IMR-90 (cell line): ENCODE results near the gene MICB. TPM values are rescaled to one million over a fixed set of nuclear protein-coding genes. Genes with fewer than 3 reads are reported as not detected.
A peak's percentile ranks its signal among the peaks of the same experiment; 100 is the strongest.

Experiments used
- ATAC-seq: fragments of 200-7000 bp; cut with Tn5 transposase; 2 replicates; pipeline ENCODE4 v1.9.1; 2020; ENCODE audit warnings: low read depth, mild to moderate bottlenecking, moderate library complexity
- BruUV-seq: library from RNA; stranded (reverse); fragments of 400-500 nt; replicated peaks from 2 replicates; lab custom pipeline; 2021; lab: Mats Ljungman, UMichigan
- CTCF ChIA-PET: fragments of 300-600 bp; formaldehyde crosslinking; extraction: SDS; loops from one replicate; lab custom pipeline; 2021; ENCODE audit warnings: antibody characterized with exemption; lab: Yijun Ruan, JAX
- POLR2A ChIA-PET: fragments of 300-600 bp; sonication (Branson Sonifier 250); formaldehyde crosslinking; loops from one replicate; lab custom pipeline; 2022; ENCODE audit warnings: antibody characterized with exemption; ENCODE audit not compliant: unreplicated experiment; lab: Charles Lee
- DNase-seq: peaks from one replicate; pipeline ENCODE4 v3.0.0; 2013
- H2AFZ ChIP-seq: replicated peaks from 2 replicates; pipeline ENCODE3; 2013; ENCODE audit warnings: low read length, mild to moderate bottlenecking; ENCODE audit not compliant: poor library complexity
- H2AK5ac ChIP-seq: 2 replicates; pipeline ENCODE4 v1.6.1; 2013; ENCODE audit warnings: low read depth, low read length, inconsistent platforms
- H2AK9ac ChIP-seq: replicated peaks from 2 replicates; pipeline ENCODE3; 2013; ENCODE audit warnings: mild to moderate bottlenecking, low read depth, low read length, moderate library complexity; ENCODE audit not compliant: poor library complexity
- H2BK120ac ChIP-seq: 2 replicates; pipeline ENCODE4 v1.6.1; 2013; ENCODE audit warnings: low read depth, low read length, inconsistent platforms
- H2BK15ac ChIP-seq: 3 replicates; pipeline ENCODE4 v1.6.1; 2013; ENCODE audit warnings: low read depth, low read length, inconsistent platforms
- H2BK20ac ChIP-seq: 2 replicates; pipeline ENCODE4 v1.6.1; 2013; ENCODE audit warnings: low read depth, mild to moderate bottlenecking, inconsistent platforms, low read length, moderate library complexity
- H2BK5ac ChIP-seq: 2 replicates; pipeline ENCODE4 v1.6.1; 2013; ENCODE audit warnings: mild to moderate bottlenecking, low read depth, low read length, inconsistent platforms; ENCODE audit not compliant: poor library complexity, severe bottlenecking
- H3K14ac ChIP-seq: replicated peaks from 2 replicates; pipeline ENCODE4 v1.6.1; 2013; ENCODE audit warnings: low read depth, low read length, inconsistent platforms
- H3K18ac ChIP-seq: 2 replicates; pipeline ENCODE4 v1.6.1; 2013; ENCODE audit warnings: low read depth, low read length, control low read depth
- H3K23ac ChIP-seq: 2 replicates; pipeline ENCODE4 v1.6.1; 2013; ENCODE audit warnings: low read depth, low read length, inconsistent platforms
- H3K27ac ChIP-seq: 2 replicates; pipeline ENCODE4 v1.5.1; 2013; ENCODE audit warnings: mild to moderate bottlenecking, control low read depth, low read length; ENCODE audit not compliant: insufficient read depth
- H3K27me3 ChIP-seq: 2 replicates; pipeline ENCODE4 v1.6.1; 2013; ENCODE audit warnings: low read length; ENCODE audit not compliant: control insufficient read depth, insufficient read depth
- H3K36me3 ChIP-seq: 2 replicates; pipeline ENCODE4 v1.6.1; 2013; ENCODE audit warnings: low read length, mixed read lengths; ENCODE audit not compliant: control insufficient read depth, insufficient read depth
- H3K4ac ChIP-seq: 2 replicates; pipeline ENCODE4 v1.6.1; 2013; ENCODE audit warnings: low read depth, low read length, inconsistent platforms
- H3K4me1 ChIP-seq: 2 replicates; pipeline ENCODE4 v1.6.1; 2013; ENCODE audit warnings: low read length, mixed read lengths; ENCODE audit not compliant: control insufficient read depth, insufficient read depth
- H3K4me2 ChIP-seq: 2 replicates; pipeline ENCODE4 v1.6.1; 2013; ENCODE audit warnings: low read depth, mild to moderate bottlenecking, control low read depth, low read length, moderate library complexity
- H3K4me3 ChIP-seq: 2 replicates; pipeline ENCODE4 v1.5.1; 2013; ENCODE audit warnings: low read depth, mild to moderate bottlenecking, control low read depth, low read length, moderate library complexity; ENCODE audit not compliant: insufficient read depth
- H3K56ac ChIP-seq: 2 replicates; pipeline ENCODE4 v1.6.1; 2013; ENCODE audit warnings: low read length, inconsistent platforms; ENCODE audit not compliant: insufficient read depth; ENCODE audit errors: extremely low read depth
- H3K79me1 ChIP-seq, 2 experiments: 2 replicates each; pipeline ENCODE4 v1.6.1; 2013; ENCODE audit warnings: low read length in 2 of 2, inconsistent platforms in 1 of 2, low read depth in 1 of 2
- H3K9ac ChIP-seq: 2 replicates; pipeline ENCODE4 v1.6.1; 2013; ENCODE audit warnings: low read depth, low read length, control low read depth
- H3K9me1 ChIP-seq: 2 replicates; pipeline ENCODE4 v1.6.1; 2013; ENCODE audit warnings: low read length, inconsistent platforms; ENCODE audit not compliant: insufficient read depth
- H3K9me3 ChIP-seq: 2 replicates; pipeline ENCODE4 v1.6.1; 2013; ENCODE audit warnings: low read length; ENCODE audit not compliant: control insufficient read depth, insufficient read depth
- H4K20me1 ChIP-seq: 2 replicates; pipeline ENCODE4 v1.6.1; 2013; ENCODE audit warnings: low read length, inconsistent platforms; ENCODE audit not compliant: insufficient read depth
- H4K5ac ChIP-seq: 2 replicates; pipeline ENCODE4 v1.6.1; 2013; ENCODE audit warnings: mild to moderate bottlenecking, low read depth, low read length, control low read depth
- H4K8ac ChIP-seq, 2 experiments: 2 replicates each; pipeline ENCODE4 v1.6.1; 2013; ENCODE audit warnings: low read depth in 2 of 2, low read length in 2 of 2, control low read depth in 1 of 2, inconsistent platforms in 1 of 2
- H4K91ac ChIP-seq: 2 replicates; pipeline ENCODE4 v1.6.1; 2013; ENCODE audit warnings: low read depth, low read length, inconsistent platforms; ENCODE audit not compliant: insufficient read depth
- CHD1 ChIP-seq: IDR thresholded peaks from 2 replicates; pipeline ENCODE4 v1.6.1; 2012; ENCODE audit warnings: low read depth, low read length, improper control_type of control experiment
- NFE2L2 ChIP-seq: fragments of 150-350 bp; IDR thresholded peaks from 2 replicates; pipeline ENCODE4 v1.6.1; 2016; ENCODE audit warnings: low read depth, mild to moderate bottlenecking, low read length
- dilution Hi-C: fragments of 300-500 bp; cut with HindIII; formaldehyde crosslinking; loops from one replicate; pipeline ENCODE4 v1.14.3; 2018; ENCODE audit warnings: low sequenced_read_pairs; ENCODE audit not compliant: unreplicated experiment
- in situ Hi-C: fragments of 300-500 bp; cut with MboI; formaldehyde crosslinking; loops from 3 replicates; pipeline ENCODE4 v1.14.3; 2019; ENCODE audit warnings: low sequenced_read_pairs, inconsistent platforms, mixed read lengths
- intact Hi-C: fragments of 100-400 bp; cut with micrococcal nuclease; formaldehyde crosslinking; loops from 2 replicates; pipeline ENCODE4 v1.10.0; 2022
- microRNA-seq, 2 experiments: library from miRNA; stranded (forward) in 1 of 2; unstranded in 1 of 2; fragments of 10-50 nt in 1 of 2; fragments of <30 nt in 1 of 2; gene quantifications in 1 of 2; microRNA quantifications in 1 of 2; one replicate each; pipeline versions ENCODE3 to v1.1.0; 2013 to 2020; ENCODE audit not compliant: insufficient read depth in 1 of 2, insufficient read length in 1 of 2, unreplicated experiment in 1 of 2
- polyA plus RNA-seq, 3 experiments: library from polyadenylated mRNA; depleted of rRNA; stranded (reverse); fragments of >200 nt; gene quantifications; 2 replicates each; pipeline ENCODE4 v1.2.3, GENCODE V29; 2012; ENCODE audit warnings: low replicate concordance in 1 of 3
- small RNA-seq, 5 experiments: library from RNA; depleted of rRNA; stranded (forward); fragments of <200 nt; gene quantifications; one replicate each; pipeline ENCODE3, GENCODE V24; 2012
- total RNA-seq: library from RNA; depleted of rRNA; stranded (reverse); fragments of >200 nt; gene quantifications from 2 replicates; pipeline ENCODE4 v1.2.3, GENCODE V29; 2012; rRNA removed

MICB gene
- total and polyA plus RNA-seq, 2 of the 4 experiments (the other 2 are of a cell fraction) = 9.6 to 11.1 TPM

DNA sequence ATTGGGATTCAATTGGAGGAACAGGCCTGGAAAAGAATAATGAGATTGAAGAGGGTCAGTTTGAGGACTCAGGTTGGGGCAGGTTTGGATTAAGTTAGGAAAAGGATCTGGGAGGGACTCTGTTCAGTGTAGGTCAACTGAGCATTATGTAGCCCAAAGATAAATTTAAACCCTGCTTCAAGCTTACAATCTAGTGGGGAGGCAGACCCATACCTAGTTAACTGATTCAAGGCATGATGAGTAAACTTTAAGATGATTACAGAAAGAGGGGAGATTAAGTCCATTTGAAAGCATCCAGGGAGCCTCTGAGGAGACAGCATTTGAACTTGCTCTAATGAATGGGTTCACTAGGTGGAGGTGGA, 62.7 kb downstream of the MICB start:
- BruUV-seq = no TSS peak
- peak overlapping the region; percentile 8; the same call in 1 of the 2 replicates for H3K14ac ChIP-seq
- peak overlapping the region; percentile 43; the same call in 1 of the 2 replicates for H2BK20ac ChIP-seq
- H3K9ac ChIP-seq = no peak overlapping the region
- H2BK5ac ChIP-seq = peak overlapping the region; percentile 46
- peak overlapping the region; percentile 29; the same call in 1 of the 2 replicates for H2AK5ac ChIP-seq
- H4K5ac ChIP-seq = no peak overlapping the region
- dilution Hi-C loops = no loop called here
- H2AFZ ChIP-seq = no peak overlapping the region
- ChIA-PET CTCF (interaction anchor here (0.6 to 0.7 kb wide), 3 partner anchors 13 to 38 kb away, joined by 3 to 6 read pairs (median 4); partner anchors contain the start of gene NFKBIL1), POLR2A (no interaction called here)
- peak overlapping the region; percentile 27; the same call in 1 of the 2 replicates for H3K4me2 ChIP-seq
- no peaks in the 10 kb centered on the region for H4K20me1 ChIP-seq
- TF ChIP-seq NFE2L2 = no peak
- no peak for TF ChIP-seq CHD1
- H2BK120ac ChIP-seq = peak overlapping the region; percentile 39; the same call in 1 of the 2 replicates
- H3K23ac ChIP-seq = 0 out of 2 replicates have a peak overlapping the region, but pooled peaks have one; percentile 1
- H3K36me3 ChIP-seq = peaks cover 27% of the 10 kb centered on the region
- intact Hi-C loops = loop anchor here (2.0 kb wide), 1 partner anchor 54 kb away; the partner anchor contains the start of gene AIF1
- H2BK15ac ChIP-seq = no peak overlapping the region
- no peaks in the 10 kb centered on the region for H3K27me3 ChIP-seq
- H4K8ac ChIP-seq = peak overlapping the region in 1 of 2 experiments; percentile 57; a peak in 1 of 4 replicates
- H3K79me1 ChIP-seq = peaks cover 9 to 20% of the 10 kb centered on the region in 2 experiments; a peak in 3 of 4 replicates
- no peak overlapping the region for H4K91ac ChIP-seq
- no peak for DNase-seq
- no peak overlapping the region for H3K4me3 ChIP-seq
- H3K4ac ChIP-seq = peak overlapping the region; percentile 2
- peaks cover 19% of the 10 kb centered on the region; the same call in 1 of the 2 replicates for H3K9me1 ChIP-seq
- H3K56ac ChIP-seq = no peak overlapping the region
- peak overlapping the region; percentile 80 for H2AK9ac ChIP-seq
- ATAC-seq = no peak
- peaks cover 18% of the 10 kb centered on the region for H3K4me1 ChIP-seq
- H3K18ac ChIP-seq = no peak overlapping the region; the same call in 1 of the 2 replicates
- H3K27ac ChIP-seq = no peak overlapping the region
- H3K9me3 ChIP-seq = no peaks in the 10 kb centered on the region
- in situ Hi-C loops = no loop called here

Small RNA genes within 50 kb of the gene (microRNA-seq; reads per million reads assigned to microRNA genes)
- gene AL663061.1 (ENCODE audit: insufficient read depth, insufficient read length) = not detected
- not detected for gene RF00019 (ENCODE audit: insufficient read depth, insufficient read length)
- 75.4 reads per million, percentile 79 among the genes with 10 or more reads in this experiment for gene SNORD117 (ENCODE audit: insufficient read depth, insufficient read length)
- gene SNORD84 (ENCODE audit: insufficient read depth, insufficient read length) = not detected

Small RNA genes within 50 kb of the gene (small RNA-seq; reads per million reads assigned to genes)
- 0 reads per million in 5 experiments for gene AL663061.1
- gene RF00019 = 0 reads per million in 5 experiments
- gene SNORD117 = 3.0 to 124 (median 29.1) reads per million in 5 experiments
- gene SNORD84 = 0 reads per million in 5 experiments

Other genes with a start within 250 kb of the MICB start
- 8.8 and 10.6 TPM in 2 replicates for gene HLA-C, start 226.1 kb upstream of the MICB start, total RNA-seq
- gene HLA-C, start 226.1 kb upstream of the MICB start, polyA plus RNA-seq (2012; rRNA removed) = 87.3 and 104 TPM in 2 replicates
- 41.7 and 44.1 TPM in 2 replicates for gene HLA-B, start 141.0 kb upstream of the MICB start, total RNA-seq
- 259 and 309 TPM in 2 replicates for gene HLA-B, start 141.0 kb upstream of the MICB start, polyA plus RNA-seq (2012; rRNA removed)
- 52.2 and 55.9 TPM in 2 replicates for gene MICA, start 94.5 kb upstream of the MICB start, total RNA-seq
- 67.7 and 72.8 TPM in 2 replicates for gene MICA, start 94.5 kb upstream of the MICB start, polyA plus RNA-seq (2012; rRNA removed)
- gene MCCD1, start 30.8 kb downstream of the MICB start, total RNA-seq = not detected in 2 replicates
- not detected in 2 replicates for gene MCCD1, start 30.8 kb downstream of the MICB start, polyA plus RNA-seq (2012; rRNA removed)
- gene DDX39B, start 43.9 kb downstream of the MICB start, total RNA-seq = 640 and 796 TPM in 2 replicates
- 371 and 477 TPM in 2 replicates for gene DDX39B, start 43.9 kb downstream of the MICB start, polyA plus RNA-seq (2012; rRNA removed)
- 1.4 and 3.1 TPM in 2 replicates for gene ATP6V1G2, start 48.5 kb downstream of the MICB start, total RNA-seq
- gene ATP6V1G2, start 48.5 kb downstream of the MICB start, polyA plus RNA-seq (2012; rRNA removed) = 4.8 and 6.5 TPM in 2 replicates
- gene NFKBIL1, start 49.5 kb downstream of the MICB start, total RNA-seq = 10.0 and 10.8 TPM in 2 replicates
- 7.8 and 9.5 TPM in 2 replicates for gene NFKBIL1, start 49.5 kb downstream of the MICB start, polyA plus RNA-seq (2012; rRNA removed)
- not detected in 2 replicates for gene LTA, start 74.1 kb downstream of the MICB start, total RNA-seq
- gene LTA, start 74.1 kb downstream of the MICB start, polyA plus RNA-seq (2012; rRNA removed) = not detected in 2 replicates
- not detected in 2 replicates for gene TNF, start 77.4 kb downstream of the MICB start, total RNA-seq
- not detected in 2 replicates for gene TNF, start 77.4 kb downstream of the MICB start, polyA plus RNA-seq (2012; rRNA removed)
- gene LTB, start 84.3 kb downstream of the MICB start, total RNA-seq = not detected in 2 replicates
- not detected in 2 replicates for gene LTB, start 84.3 kb downstream of the MICB start, polyA plus RNA-seq (2012; rRNA removed)
- gene LST1, start 88.1 kb downstream of the MICB start, total RNA-seq = not detected in 2 replicates
- gene LST1, start 88.1 kb downstream of the MICB start, polyA plus RNA-seq (2012; rRNA removed) = not detected in 2 replicates
- not detected in 2 replicates for gene NCR3, start 94.9 kb downstream of the MICB start, total RNA-seq
- not detected in 2 replicates for gene NCR3, start 94.9 kb downstream of the MICB start, polyA plus RNA-seq (2012; rRNA removed)
- gene AIF1, start 117.1 kb downstream of the MICB start, total RNA-seq = not detected in 2 replicates
- not detected in 2 replicates for gene AIF1, start 117.1 kb downstream of the MICB start, polyA plus RNA-seq (2012; rRNA removed)
- 7.7 and 8.1 TPM in 2 replicates for gene PRRC2A, start 122.6 kb downstream of the MICB start, total RNA-seq
- 88.6 and 101 TPM in 2 replicates for gene PRRC2A, start 122.6 kb downstream of the MICB start, polyA plus RNA-seq (2012; rRNA removed)
- 40.7 and 41.4 TPM in 2 replicates for gene BAG6, start 154.5 kb downstream of the MICB start, total RNA-seq
- 134 and 151 TPM in 2 replicates for gene BAG6, start 154.5 kb downstream of the MICB start, polyA plus RNA-seq (2012; rRNA removed)
- 0.83 and 1.4 TPM in 2 replicates for gene APOM, start 157.7 kb downstream of the MICB start, total RNA-seq
- gene APOM, start 157.7 kb downstream of the MICB start, polyA plus RNA-seq (2012; rRNA removed) = 3.5 and 3.8 TPM in 2 replicates
- gene C6orf47, start 162.6 kb downstream of the MICB start, total RNA-seq = 13.1 and 14.2 TPM in 2 replicates
- gene C6orf47, start 162.6 kb downstream of the MICB start, polyA plus RNA-seq (2012; rRNA removed) = 8.9 and 9.0 TPM in 2 replicates
- 6.1 and 7.2 TPM in 2 replicates for gene GPANK1, start 166.9 kb downstream of the MICB start, total RNA-seq
- gene GPANK1, start 166.9 kb downstream of the MICB start, polyA plus RNA-seq (2012; rRNA removed) = 13.8 and 16.7 TPM in 2 replicates
- 218 and 240 TPM in 2 replicates for gene CSNK2B, start 167.9 kb downstream of the MICB start, total RNA-seq
- 178 and 194 TPM in 2 replicates for gene CSNK2B, start 167.9 kb downstream of the MICB start, polyA plus RNA-seq (2012; rRNA removed)
- gene LY6G5B, start 171.8 kb downstream of the MICB start, total RNA-seq = 1.9 and 2.2 TPM in 2 replicates
- 10.2 and 13.6 TPM in 2 replicates for gene LY6G5B, start 171.8 kb downstream of the MICB start, polyA plus RNA-seq (2012; rRNA removed)
- 0.18 TPM in 1 of 2 replicates, not detected in the other for gene LY6G5C, start 182.9 kb downstream of the MICB start, total RNA-seq
- gene LY6G5C, start 182.9 kb downstream of the MICB start, polyA plus RNA-seq (2012; rRNA removed) = 2.0 and 2.1 TPM in 2 replicates
- 30.3 and 35.1 TPM in 2 replicates for gene ABHD16A, start 205.2 kb downstream of the MICB start, total RNA-seq
- 31.5 and 34.6 TPM in 2 replicates for gene ABHD16A, start 205.2 kb downstream of the MICB start, polyA plus RNA-seq (2012; rRNA removed)
- not detected in 2 replicates for gene LY6G6F, start 208.7 kb downstream of the MICB start, total RNA-seq
- not detected in 2 replicates for gene LY6G6F, start 208.7 kb downstream of the MICB start, polyA plus RNA-seq (2012; rRNA removed)
- not detected in 2 replicates for gene LY6G6D, start 217.2 kb downstream of the MICB start, total RNA-seq
- not detected in 2 replicates for gene LY6G6D, start 217.2 kb downstream of the MICB start, polyA plus RNA-seq (2012; rRNA removed)
- not detected in 2 replicates for gene LY6G6C, start 223.6 kb downstream of the MICB start, total RNA-seq
- gene LY6G6C, start 223.6 kb downstream of the MICB start, polyA plus RNA-seq (2012; rRNA removed) = not detected in 2 replicates
- not detected in 2 replicates for gene MPIG6B, start 225.2 kb downstream of the MICB start, total RNA-seq
- not detected in 2 replicates for gene MPIG6B, start 225.2 kb downstream of the MICB start, polyA plus RNA-seq (2012; rRNA removed)
- 40.0 and 40.7 TPM in 2 replicates for gene DDAH2, start 231.2 kb downstream of the MICB start, total RNA-seq
- gene DDAH2, start 231.2 kb downstream of the MICB start, polyA plus RNA-seq (2012; rRNA removed) = 57.9 and 58.4 TPM in 2 replicates
- gene CLIC1, start 238.4 kb downstream of the MICB start, total RNA-seq = 992 and 1,185 TPM in 2 replicates
- 692 and 706 TPM in 2 replicates for gene CLIC1, start 238.4 kb downstream of the MICB start, polyA plus RNA-seq (2012; rRNA removed)
- gene MSH5, start 241.9 kb downstream of the MICB start, total RNA-seq = 4.7 and 5.6 TPM in 2 replicates
- 14.5 and 15.7 TPM in 2 replicates for gene MSH5, start 241.9 kb downstream of the MICB start, polyA plus RNA-seq (2012; rRNA removed)